HEK293T (cell line): ENCODE results near the gene IFT172.

Experiments
- ARNT ChIP-seq: fragments of 450-650 bp; IDR thresholded peaks from 2 replicates; pipeline ENCODE4 v1.6.1; 2017; ENCODE audit warnings: mild to moderate bottlenecking
- BHLHE40 ChIP-seq: fragments of 450-650 bp; IDR thresholded peaks from 2 replicates; pipeline ENCODE4 v1.6.1; 2016; ENCODE audit warnings: mild to moderate bottlenecking, moderate library complexity, borderline replicate concordance
- ELF4 ChIP-seq: fragments of 450-650 bp; IDR thresholded peaks from 2 replicates; pipeline ENCODE4 v1.6.1; 2017; ENCODE audit warnings: antibody characterized with exemption
- FOXA1 ChIP-seq: fragments of 450-650 bp; IDR thresholded peaks from 2 replicates; pipeline ENCODE4 v1.6.1; 2016; ENCODE audit warnings: mild to moderate bottlenecking
- FOXM1 ChIP-seq: fragments of 450-650 bp; IDR thresholded peaks from 2 replicates; pipeline ENCODE4 v1.6.1; 2017; ENCODE audit warnings: mild to moderate bottlenecking, borderline replicate concordance
- HDGF ChIP-seq: fragments of 450-650 bp; IDR thresholded peaks from 2 replicates; pipeline ENCODE4 v1.6.1; 2017; ENCODE audit warnings: antibody characterized with exemption, borderline replicate concordance
- L3MBTL2 ChIP-seq: fragments of 450-650 bp; conservative IDR thresholded peaks from 2 replicates; pipeline ENCODE4 v1.6.1; 2016; ENCODE audit warnings: mild to moderate bottlenecking
- LEF1 ChIP-seq: fragments of 450-650 bp; IDR thresholded peaks from 2 replicates; pipeline ENCODE4 v1.6.1; 2017; ENCODE audit warnings: mild to moderate bottlenecking, borderline replicate concordance
- NFRKB ChIP-seq: fragments of 450-650 bp; IDR thresholded peaks from 2 replicates; pipeline ENCODE4 v1.6.1; 2016; ENCODE audit warnings: mild to moderate bottlenecking, moderate library complexity
- SP1 ChIP-seq: fragments of 450-650 bp; IDR thresholded peaks from 2 replicates; pipeline ENCODE4 v1.6.1; 2017
- SUZ12 ChIP-seq: fragments of 450-650 bp; IDR thresholded peaks from 2 replicates; pipeline ENCODE4 v1.6.1; 2016; ENCODE audit warnings: mild to moderate bottlenecking
- TARDBP ChIP-seq: fragments of 450-650 bp; IDR thresholded peaks from 2 replicates; pipeline ENCODE4 v1.6.1; 2016
- TF ChIP-seq, protein P1 (sequence below): fragments of 450-650 bp; IDR thresholded peaks from 2 replicates; pipeline ENCODE4 v1.6.1; 2016

DNA sequence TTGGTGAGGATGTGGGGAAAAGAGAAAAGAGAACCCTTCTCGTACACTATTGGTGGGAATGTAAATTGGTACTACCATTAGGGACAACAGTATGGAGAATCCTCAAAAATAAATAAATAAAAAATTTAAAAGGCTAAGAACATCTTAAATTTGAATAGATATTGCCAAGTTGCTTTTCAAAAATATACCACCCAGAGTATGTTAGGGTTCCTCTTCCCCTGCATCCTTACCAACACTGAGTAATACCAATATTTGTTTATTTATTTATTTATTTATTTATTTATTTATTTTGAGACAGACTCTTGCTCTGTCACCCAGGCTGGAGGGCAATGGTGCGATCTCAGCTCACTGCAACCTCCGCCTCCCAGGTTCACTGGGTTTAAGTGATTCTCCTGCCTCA lies 66.6 kb downstream of the IFT172 start:
- no peak for TF ChIP-seq TARDBP
- no peak for TF ChIP-seq SP1
- no peak for TF ChIP-seq HDGF
- no peak for TF ChIP-seq SUZ12
- no peak for TF ChIP-seq NFRKB
- no peak for TF ChIP-seq FOXA1
- TF ChIP-seq FOXM1: no peak
- no peak for TF ChIP-seq LEF1
- TF ChIP-seq ARNT: no peak
- no peak for TF ChIP-seq L3MBTL2
- no peak for TF ChIP-seq ELF4
- TF ChIP-seq, protein P1, sequence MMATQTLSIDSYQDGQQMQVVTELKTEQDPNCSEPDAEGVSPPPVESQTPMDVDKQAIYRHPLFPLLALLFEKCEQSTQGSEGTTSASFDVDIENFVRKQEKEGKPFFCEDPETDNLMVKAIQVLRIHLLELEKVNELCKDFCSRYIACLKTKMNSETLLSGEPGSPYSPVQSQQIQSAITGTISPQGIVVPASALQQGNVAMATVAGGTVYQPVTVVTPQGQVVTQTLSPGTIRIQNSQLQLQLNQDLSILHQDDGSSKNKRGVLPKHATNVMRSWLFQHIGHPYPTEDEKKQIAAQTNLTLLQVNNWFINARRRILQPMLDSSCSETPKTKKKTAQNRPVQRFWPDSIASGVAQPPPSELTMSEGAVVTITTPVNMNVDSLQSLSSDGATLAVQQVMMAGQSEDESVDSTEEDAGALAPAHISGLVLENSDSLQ: no peak
- no peak for TF ChIP-seq BHLHE40
